Hepatocyte (in vitro differentiated cells): ENCODE results near the gene GPR35. TPM values are rescaled to one million over a fixed set of nuclear protein-coding genes. Genes with fewer than 3 reads are reported as not detected.

Experiments used
- DNase-seq: peaks from one replicate; pipeline ENCODE4 v3.0.0-alpha.2; 2016; ENCODE audit warnings: low spot score
- H2AFZ ChIP-seq: fragments of 200-600 bp; sonication (generic); 2 replicates; pipeline ENCODE4 v1.6.0; 2016; ENCODE audit warnings: antibody characterized with exemption, mild to moderate bottlenecking
- H3K27ac ChIP-seq: fragments of 200-600 bp; sonication (generic); 2 replicates; pipeline ENCODE4 v1.5.1; 2016; ENCODE audit warnings: mild to moderate bottlenecking
- H3K27me3 ChIP-seq: fragments of 200-600 bp; sonication (generic); 2 replicates; pipeline ENCODE4 v1.6.1; 2016
- H3K36me3 ChIP-seq: fragments of 200-600 bp; sonication (generic); replicated peaks from 2 replicates; pipeline ENCODE4 v1.5.1; 2016; ENCODE audit warnings: low read depth; ENCODE audit not compliant: insufficient read depth
- H3K4me1 ChIP-seq: fragments of 200-600 bp; sonication (generic); 2 replicates; pipeline ENCODE4 v1.5.1; 2016; ENCODE audit warnings: mild to moderate bottlenecking, moderate library complexity; ENCODE audit not compliant: insufficient read depth
- H3K4me2 ChIP-seq: fragments of 200-600 bp; sonication (generic); 2 replicates; pipeline ENCODE4 v1.6.0; 2016
- H3K4me3 ChIP-seq: fragments of 200-600 bp; sonication (generic); 2 replicates; pipeline ENCODE4 v1.5.1; 2016; ENCODE audit warnings: mild to moderate bottlenecking
- H3K79me2 ChIP-seq: fragments of 200-600 bp; sonication (generic); 2 replicates; pipeline ENCODE4 v1.6.0; 2017; ENCODE audit warnings: mild to moderate bottlenecking
- H3K9me2 ChIP-seq: fragments of 200-600 bp; sonication (generic); replicated peaks from 2 replicates; pipeline ENCODE4 v1.6.0; 2017; ENCODE audit warnings: mild to moderate bottlenecking; ENCODE audit not compliant: insufficient read depth
- H3K9me3 ChIP-seq: fragments of 200-600 bp; sonication (generic); 2 replicates; pipeline ENCODE4 v1.5.1; 2016; ENCODE audit warnings: low read depth, mild to moderate bottlenecking
- H4K20me1 ChIP-seq: fragments of 200-600 bp; sonication (generic); 2 replicates; pipeline ENCODE4 v1.6.0; 2016; ENCODE audit warnings: mild to moderate bottlenecking; ENCODE audit not compliant: insufficient read depth, poor library complexity, severe bottlenecking
- CTCF ChIP-seq: fragments of 200-600 bp; sonication (generic); IDR thresholded peaks from 2 replicates; pipeline ENCODE4 v1.5.1; 2016; ENCODE audit warnings: antibody characterized with exemption, mild to moderate bottlenecking; ENCODE audit not compliant: poor library complexity
- EZH2 ChIP-seq: fragments of 200-600 bp; sonication (generic); IDR thresholded peaks from 2 replicates; pipeline ENCODE4 v1.6.1; 2016; ENCODE audit warnings: antibody characterized with exemption, mild to moderate bottlenecking, borderline replicate concordance
- EZH2phosphoT487 ChIP-seq: fragments of 200-600 bp; sonication (generic); IDR thresholded peaks from one replicate; pipeline ENCODE4 v1.6.1; 2018; ENCODE audit warnings: antibody characterized with exemption, mild to moderate bottlenecking, low read depth, moderate library complexity; ENCODE audit not compliant: unreplicated experiment, severe bottlenecking
- WGBS: methylation state at CpG from one replicate; pipeline ENCODE4 v1.1.6; 2016; ENCODE audit warnings: low lambda C conversion rate; ENCODE audit errors: missing lambda C conversion rate; 5-methylcytosine and 5-hydroxymethylcytosine counted together
- polyA plus RNA-seq: library from polyadenylated mRNA; unstranded; fragments of >200 nt; fragmentation: Nextera tagmentation; extraction: Ambion mirVana; gene quantifications from 2 replicates; pipeline ENCODE4 v1.2.1, GENCODE V29; 2016
- total RNA-seq: library from RNA; depleted of rRNA; stranded (reverse); fragments of >200 nt; gene quantifications from 2 replicates; pipeline ENCODE4 v1.2.3, GENCODE V29; 2014

GPR35 gene
- total and polyA plus RNA-seq, 2 experiments from 2014 or later, result 10.5 to 14.7 TPM

GRCh38 chr2:240593703-240594451 lies 31.4 kb upstream of the GPR35 start:
- WGBS, result 90% methylated on average over 19 of the region's 19 CpGs
- H3K4me1 ChIP-seq, result no peaks in the 10 kb centered on the region
- DNase-seq, result no peak
- H3K9me2 ChIP-seq, result no peaks in the 10 kb centered on the region
- TF ChIP-seq EZH2, result no peak
- peaks cover 25% of the 10 kb centered on the region for H3K79me2 ChIP-seq
- no peaks in the 10 kb centered on the region for H3K9me3 ChIP-seq
- H3K27ac ChIP-seq, result no peak overlapping the region
- peaks cover 3% of the 10 kb centered on the region for H4K20me1 ChIP-seq
- H3K36me3 ChIP-seq, result no peaks in the 10 kb centered on the region
- H3K4me2 ChIP-seq, result no peak overlapping the region
- H3K4me3 ChIP-seq, result no peak overlapping the region
- no peak overlapping the region for H2AFZ ChIP-seq
- no peaks in the 10 kb centered on the region for H3K27me3 ChIP-seq

- peaks cover 3% of the 10 kb centered on the region for H4K20me1 ChIP-seq
- H2AFZ ChIP-seq, result no peak overlapping the region
- no peaks in the 10 kb centered on the region for H3K4me1 ChIP-seq
- H3K9me3 ChIP-seq, result no peaks in the 10 kb centered on the region
- H3K36me3 ChIP-seq, result no peaks in the 10 kb centered on the region
- TF ChIP-seq EZH2phosphoT487 (no peak), CTCF (no peak), EZH2 (no peak)
- no peaks in the 10 kb centered on the region for H3K27me3 ChIP-seq
- DNase-seq, result no peak
- no peak overlapping the region for H3K4me3 ChIP-seq
- no peak overlapping the region for H3K4me2 ChIP-seq
- peaks cover 18% of the 10 kb centered on the region for H3K79me2 ChIP-seq
- 93% methylated on average over 34 of the region's 34 CpGs for WGBS
- H3K27ac ChIP-seq, result no peak overlapping the region
- no peaks in the 10 kb centered on the region for H3K9me2 ChIP-seq
Observed at GRCh38 chr2:240594511-240595380, 30.5 kb upstream of the GPR35 start.

- no peaks in the 10 kb centered on the region for H3K9me3 ChIP-seq
- H3K4me3 ChIP-seq, result no peak overlapping the region
Observed at GRCh38 chr2:240595381-240596079, 29.8 kb upstream of the GPR35 start.

More at GRCh38 chr2:240595381-240596079, 29.8 kb upstream of the GPR35 start:
- Histone ChIP-seq H3K36me3 (no peaks in the 10 kb centered on the region), H3K4me1 (no peaks in the 10 kb centered on the region), H3K27me3 (no peaks in the 10 kb centered on the region), H3K27ac (no peak overlapping the region), H3K4me2 (no peak overlapping the region), H2AFZ (no peak overlapping the region), H4K20me1 (peaks cover 3% of the 10 kb centered on the region), H3K79me2 (peaks cover 10% of the 10 kb centered on the region), H3K9me2 (no peaks in the 10 kb centered on the region)
- WGBS, result 84% methylated on average over 18 of the region's 18 CpGs
- peak; percentile 16 for TF ChIP-seq CTCF
- TF ChIP-seq EZH2, result no peak
- DNase-seq, result no peak
